ENCODE measurements around the gene RAB28. TPM values are rescaled to one million over a fixed set of nuclear protein-coding genes. Genes with fewer than 3 reads are reported as not detected.

RAB28 gene
- total and polyA plus RNA-seq, 9 of the 15 experiments (the other 6 are each of a cell fraction or from before 2014, with no cell fraction given), result 6.7 to 40.4 (median 23.0) TPM

- FAIRE-seq (no peak), DNase-seq (ENCODE audit: extremely low read depth in 1 of 4, low spot score in 3 of 4) (no peak), ATAC-seq (no peak)
- H3K4me3 ChIP-seq, result no peak overlapping the region
- in situ Hi-C loops (cut with MboI), result no loop called here
- H4K20me1 ChIP-seq (replicated peaks; ENCODE audit: control insufficient read depth, insufficient read depth, low read length), result no peaks in the 10 kb centered on the region
- H3K27me3 ChIP-seq (ENCODE audit: control insufficient read depth in 2 of 2, insufficient read depth in 2 of 2, low read length in 2 of 2), result no peaks in the 10 kb centered on the region
- no peaks in the 10 kb centered on the region for H3K9me1 ChIP-seq (ENCODE audit: control insufficient read depth, insufficient read depth, low read length)
- H3K9ac ChIP-seq (ENCODE audit: insufficient read depth in 1 of 2, low read depth in 2 of 2, low read length in 2 of 2), result no peak overlapping the region
- H3K36me3 ChIP-seq (ENCODE audit: control insufficient read depth, insufficient read depth, low read length), result no peaks in the 10 kb centered on the region
- H3K4me2 ChIP-seq (ENCODE audit: insufficient read depth, low read length), result no peak overlapping the region
- no peaks in the 10 kb centered on the region for H3K9me3 ChIP-seq (replicated peaks; ENCODE audit: control insufficient read depth, insufficient read depth, low read depth, low read length)
- no peaks in the 10 kb centered on the region for H3K79me2 ChIP-seq (ENCODE audit: control insufficient read depth, insufficient read depth, low read length)
- POLR2A ChIA-PET, result no interaction called here
- no peak overlapping the region for H3K27ac ChIP-seq (ENCODE audit: extremely low read depth, low read depth, low read length)
- no peak overlapping the region for H2AFZ ChIP-seq (ENCODE audit: low read depth, low read length)
- H3K4me1 ChIP-seq (replicated peaks in 1 of 2; ENCODE audit: control insufficient read depth in 2 of 2, insufficient read depth in 2 of 2, low read length in 2 of 2), result no peaks in the 10 kb centered on the region
- CTCF ChIA-PET (ENCODE audit: low intra/inter-chr PET ratio), result no interaction called here
- intact Hi-C loops (cut with micrococcal nuclease), result no loop called here
- no TSS peak for BruUV-seq (replicated peaks)
- TF ChIP-seq PREB (CRISPR knock-in tag; IDR thresholded peaks at IDR 0.05) (no peak), PRMT5 (CRISPR knock-in tag; IDR thresholded peaks at IDR 0.05) (no peak), HBP1 (CRISPR knock-in tag; IDR thresholded peaks at IDR 0.05) (no peak), TAF1 (IDR thresholded peaks at IDR 0.05; ENCODE audit: control insufficient read depth, extremely low read depth, insufficient read depth, low read length, severe bottlenecking) (no peak), MNT (conservative IDR thresholded peaks at IDR 0.05) (no peak), HINFP (tag; conservative IDR thresholded peaks at IDR 0.05; ENCODE audit: low read depth) (no peak), SREBF1 (IDR thresholded peaks at IDR 0.05; ENCODE audit: borderline replicate concordance, low read depth, low read length) (no peak), IFI16 (CRISPR knock-in tag; IDR thresholded peaks at IDR 0.05) (no peak), TAF9B (IDR thresholded peaks at IDR 0.05; ENCODE audit: partially characterized antibody) (no peak)
Measured at GRCh38 chr4:13340672-13341071, 143.5 kb downstream of the RAB28 start.
